Skeletal muscle tissue (tissue), 4 donors: Measurements from ENCODE around the gene TMEM81. TPM values are rescaled to one million over a fixed set of nuclear protein-coding genes. Genes with fewer than 3 reads are reported as not detected.

ENCODE experiments used
- H3K27ac ChIP-seq: one replicate; pipeline ENCODE4 v1.7.0; 2013; ENCODE audit warnings: mild to moderate bottlenecking, low read depth, low read length, inconsistent platforms
- H3K27me3 ChIP-seq, 3 donors: one replicate each; pipeline ENCODE4 v1.7.0; 2013; ENCODE audit warnings: low read length in 3 of 3; ENCODE audit not compliant: control insufficient read depth in 3 of 3, insufficient read depth in 3 of 3
- H3K36me3 ChIP-seq, 3 donors: one replicate each; pipeline ENCODE4 v1.7.0; 2013; ENCODE audit warnings: low read length in 3 of 3; ENCODE audit not compliant: control insufficient read depth in 3 of 3, insufficient read depth in 3 of 3
- H3K4me1 ChIP-seq, 3 donors: one replicate each; pipeline ENCODE4 v1.7.0; 2013; ENCODE audit warnings: low read length in 3 of 3, mild to moderate bottlenecking in 3 of 3; ENCODE audit not compliant: control insufficient read depth in 3 of 3, insufficient read depth in 3 of 3
- H3K4me3 ChIP-seq, 3 donors: one replicate each; pipeline ENCODE4 v1.7.0; 2013; ENCODE audit warnings: low read length in 3 of 3
- H3K9ac ChIP-seq, 3 donors: one replicate each; pipeline ENCODE4 v1.7.0; 2013; ENCODE audit warnings: low read length in 3 of 3, mild to moderate bottlenecking in 3 of 3, moderate library complexity in 2 of 3, low read depth in 1 of 3
- H3K9me3 ChIP-seq, 3 donors: one replicate each; pipeline ENCODE4 v1.7.0; 2013; ENCODE audit warnings: low read length in 3 of 3; ENCODE audit not compliant: control insufficient read depth in 3 of 3
- total RNA-seq: library from RNA; depleted of rRNA; stranded (reverse); fragments of >200 nt; gene quantifications from one replicate; pipeline ENCODE4 v1.2.3, GENCODE V29; 2014
- donor health status: Osteomylitis.

TMEM81 gene
- total RNA-seq, 1 donor from 2014 or later = 0.52 TPM

DNA sequence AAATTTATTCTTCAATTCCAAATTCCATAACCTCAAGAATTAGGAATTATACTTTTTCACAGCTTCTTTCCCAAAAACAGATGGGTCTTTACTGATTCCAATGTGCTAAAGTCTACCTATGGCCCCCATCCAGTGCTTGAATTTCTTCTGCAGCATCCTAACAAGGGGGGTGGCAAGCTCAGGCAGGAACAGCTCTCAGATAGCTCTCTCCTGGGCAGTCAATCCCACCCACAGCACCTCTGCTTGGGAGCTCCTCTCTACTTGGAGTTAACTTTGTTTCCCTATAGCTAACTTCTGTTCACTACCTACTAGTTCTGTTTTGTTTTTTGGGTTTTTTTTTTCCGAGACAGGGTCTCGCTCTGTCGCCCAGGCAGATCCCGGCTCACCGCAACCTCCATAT is 25.5 kb upstream of the TMEM81 start:
- Histone ChIP-seq H3K9me3 (no peaks in the 10 kb centered on the region), H3K27me3 (no peaks in the 10 kb centered on the region), H3K36me3 (peaks cover 12 to 28% (median 26%) of the 10 kb centered on the region in 3 donors), H3K9ac (no peak overlapping the region), H3K27ac (no peak overlapping the region), H3K4me3 (no peak overlapping the region), H3K4me1 (no peaks in the 10 kb centered on the region)

- Histone ChIP-seq H3K27ac (no peak overlapping the region), H3K36me3 (peaks cover 13 to 28% (median 24%) of the 10 kb centered on the region in 3 donors), H3K9ac (no peak overlapping the region), H3K4me3 (no peak overlapping the region), H3K9me3 (no peaks in the 10 kb centered on the region), H3K27me3 (no peaks in the 10 kb centered on the region), H3K4me1 (no peaks in the 10 kb centered on the region)
Observed at GRCh38 chr1:205109269-205109668, 25.0 kb upstream of the TMEM81 start.

DNA sequence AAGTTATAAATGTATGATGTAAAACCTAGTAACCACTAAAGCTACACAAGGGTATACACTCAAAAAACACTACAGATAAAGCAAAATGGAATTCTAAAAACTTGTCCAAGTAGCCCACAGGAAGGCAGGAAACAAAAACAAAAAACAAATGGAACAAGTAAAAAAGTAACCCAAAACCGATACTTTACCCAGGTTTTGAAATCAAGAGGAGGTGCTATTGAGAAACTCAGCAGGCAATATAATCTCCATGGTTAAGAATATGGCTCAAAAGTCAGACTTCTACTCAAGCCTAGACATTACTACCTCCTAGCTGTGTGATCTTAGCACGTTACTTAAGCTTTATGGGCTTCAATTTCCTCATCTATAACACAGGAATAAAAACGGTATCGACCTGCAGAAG is 24.2 kb upstream of the TMEM81 start:
- Histone ChIP-seq H3K4me1 (no peaks in the 10 kb centered on the region), H3K27ac (no peak overlapping the region), H3K9me3 (no peaks in the 10 kb centered on the region), H3K36me3 (peaks cover 18 to 31% (median 29%) of the 10 kb centered on the region in 3 donors), H3K27me3 (no peaks in the 10 kb centered on the region), H3K9ac (no peak overlapping the region), H3K4me3 (no peak overlapping the region)

DNA sequence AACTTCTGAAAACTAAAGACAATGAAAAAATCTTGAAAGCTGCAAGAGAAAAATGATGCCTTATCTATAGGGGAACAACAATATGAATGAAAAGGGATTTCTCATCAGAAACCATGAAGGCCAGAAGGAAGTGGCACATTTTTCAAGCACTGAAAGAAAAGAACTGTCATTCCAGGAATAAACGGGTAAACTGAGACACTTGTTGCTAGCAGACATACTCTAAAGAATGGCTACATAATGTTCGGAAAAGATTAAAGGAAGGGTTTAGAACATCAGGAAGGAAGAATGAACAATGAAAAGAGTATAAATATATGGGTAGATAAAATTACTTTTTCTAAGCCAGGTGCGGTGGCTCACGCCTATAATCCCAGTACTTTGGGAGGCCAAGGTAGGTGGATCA is 23.1 kb upstream of the TMEM81 start:
- Histone ChIP-seq H3K4me3 (no peak overlapping the region), H3K27ac (no peak overlapping the region), H3K4me1 (no peaks in the 10 kb centered on the region), H3K36me3 (peaks cover 18 to 39% (median 28%) of the 10 kb centered on the region in 3 donors), H3K9ac (no peak overlapping the region), H3K27me3 (no peaks in the 10 kb centered on the region), H3K9me3 (no peaks in the 10 kb centered on the region)

GRCh38 chr1:205102404-205102803 is 18.1 kb upstream of the TMEM81 start:
- no peaks in the 10 kb centered on the region for H3K9me3 ChIP-seq
- no peaks in the 10 kb centered on the region for H3K4me1 ChIP-seq
- H3K4me3 ChIP-seq = no peak overlapping the region
- H3K36me3 ChIP-seq = peaks cover 40 to 67% (median 57%) of the 10 kb centered on the region in 3 donors
- no peaks in the 10 kb centered on the region for H3K27me3 ChIP-seq
- H3K9ac ChIP-seq = no peak overlapping the region
- H3K27ac ChIP-seq = no peak overlapping the region

GRCh38 chr1:205098242-205098641 is 14.0 kb upstream of the TMEM81 start:
- Histone ChIP-seq H3K36me3 (peaks cover 42 to 77% (median 70%) of the 10 kb centered on the region in 3 donors), H3K4me1 (no peaks in the 10 kb centered on the region), H3K27me3 (no peaks in the 10 kb centered on the region), H3K9me3 (no peaks in the 10 kb centered on the region), H3K4me3 (no peak overlapping the region), H3K9ac (no peak overlapping the region), H3K27ac (no peak overlapping the region)

DNA sequence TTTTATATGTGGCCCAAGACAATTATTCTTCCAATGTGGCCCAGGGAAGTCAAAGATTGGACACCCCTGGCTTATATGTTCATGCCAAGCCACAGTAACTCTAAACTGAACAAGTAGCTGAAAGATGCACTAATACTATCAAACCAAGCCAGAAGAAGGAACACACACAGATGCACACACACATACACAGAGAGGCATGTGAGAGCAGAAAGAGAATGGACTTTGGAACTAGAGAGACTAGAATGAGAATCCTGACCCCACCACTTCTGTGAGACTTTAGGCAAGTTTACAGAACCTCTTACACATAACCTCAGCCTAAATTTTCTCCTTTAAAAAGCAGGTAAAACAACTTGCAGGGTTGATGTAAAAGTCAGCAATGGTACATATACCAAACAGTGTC is 11.2 kb upstream of the TMEM81 start:
- Histone ChIP-seq H3K27ac (no peak overlapping the region), H3K27me3 (no peaks in the 10 kb centered on the region), H3K4me3 (no peak overlapping the region), H3K9me3 (no peaks in the 10 kb centered on the region), H3K36me3 (peaks cover 32 to 74% (median 62%) of the 10 kb centered on the region in 3 donors), H3K4me1 (peaks cover 5 to 15% (median 9%) of the 10 kb centered on the region in 3 donors), H3K9ac (no peak overlapping the region)

- no peaks in the 10 kb centered on the region for H3K9me3 ChIP-seq
- no peaks in the 10 kb centered on the region for H3K27me3 ChIP-seq
- H3K9ac ChIP-seq = no peak overlapping the region
- H3K4me3 ChIP-seq = peak overlapping the region in 1 of 3 donors; percentile 24
- H3K36me3 ChIP-seq = peaks cover 15 to 50% (median 49%) of the 10 kb centered on the region in 3 donors
- H3K4me1 ChIP-seq = peaks cover 5 to 15% (median 9%) of the 10 kb centered on the region in 3 donors
- H3K27ac ChIP-seq = peak overlapping the region; percentile 38
Observed at GRCh38 chr1:205091043-205091740, 6.9 kb upstream of the TMEM81 start.

- H3K9me3 ChIP-seq = no peaks in the 10 kb centered on the region
- H3K9ac ChIP-seq = no peak overlapping the region
- peaks cover 10 to 49% (median 37%) of the 10 kb centered on the region in 3 donors for H3K36me3 ChIP-seq
- no peaks in the 10 kb centered on the region for H3K27me3 ChIP-seq
- H3K4me3 ChIP-seq = no peak overlapping the region
- H3K4me1 ChIP-seq = peaks cover 5 to 15% (median 9%) of the 10 kb centered on the region in 3 donors
- H3K27ac ChIP-seq = no peak overlapping the region
Observed at GRCh38 chr1:205088341-205088740, 4.1 kb upstream of the TMEM81 start.

DNA sequence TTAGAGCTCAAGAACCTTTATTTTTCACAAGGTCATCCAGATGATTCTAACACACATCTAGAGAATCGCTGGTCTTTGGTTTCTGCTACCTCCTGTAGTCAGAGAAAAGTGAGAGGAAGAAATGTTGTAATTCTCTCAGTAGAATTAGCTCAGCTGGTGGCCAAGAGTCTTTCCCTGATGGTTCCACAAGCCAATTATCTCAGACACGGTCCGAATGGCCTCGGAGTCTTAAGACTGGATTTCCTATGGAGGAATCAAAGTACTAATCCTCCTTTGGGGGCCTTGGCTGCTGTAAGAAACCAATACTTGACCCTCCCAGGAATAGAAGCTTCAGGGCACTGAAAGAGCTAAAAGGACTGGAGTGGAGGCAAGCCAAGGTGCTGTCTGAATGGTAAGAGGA is 1.8 kb downstream of the TMEM81 start:
- Histone ChIP-seq H3K36me3 (peaks cover 4 to 26% (median 15%) of the 10 kb centered on the region in 3 donors), H3K9me3 (no peaks in the 10 kb centered on the region), H3K4me1 (peaks cover 0 to 2% (median 0%) of the 10 kb centered on the region in 3 donors), H3K27me3 (no peaks in the 10 kb centered on the region), H3K9ac (no peak overlapping the region), H3K4me3 (no peak overlapping the region), H3K27ac (no peak overlapping the region)
